IMR-90 (cell line): ENCODE measurements around the gene SRD5A1. TPM values are rescaled to one million over a fixed set of nuclear protein-coding genes. Genes with fewer than 3 reads are reported as not detected.

Experiments used
- ATAC-seq: fragments of 200-7000 bp; cut with Tn5 transposase; 2 replicates; pipeline ENCODE4 v1.9.1; 2020; ENCODE audit warnings: low read depth, mild to moderate bottlenecking, moderate library complexity
- BruUV-seq: library from RNA; stranded (reverse); fragments of 400-500 nt; replicated peaks from 2 replicates; lab custom pipeline; 2021; lab: Mats Ljungman, UMichigan
- CTCF ChIA-PET: fragments of 300-600 bp; formaldehyde crosslinking; extraction: SDS; loops from one replicate; lab custom pipeline; 2021; ENCODE audit warnings: antibody characterized with exemption; lab: Yijun Ruan, JAX
- POLR2A ChIA-PET: fragments of 300-600 bp; sonication (Branson Sonifier 250); formaldehyde crosslinking; loops from one replicate; lab custom pipeline; 2022; ENCODE audit warnings: antibody characterized with exemption; ENCODE audit not compliant: unreplicated experiment; lab: Charles Lee
- DNase-seq: peaks from one replicate; pipeline ENCODE4 v3.0.0; 2013
- H2AFZ ChIP-seq: replicated peaks from 2 replicates; pipeline ENCODE3; 2013; ENCODE audit warnings: low read length, mild to moderate bottlenecking; ENCODE audit not compliant: poor library complexity
- H2AK5ac ChIP-seq: 2 replicates; pipeline ENCODE4 v1.6.1; 2013; ENCODE audit warnings: low read depth, low read length, inconsistent platforms
- H2AK9ac ChIP-seq: replicated peaks from 2 replicates; pipeline ENCODE3; 2013; ENCODE audit warnings: mild to moderate bottlenecking, low read depth, low read length, moderate library complexity; ENCODE audit not compliant: poor library complexity
- H2BK120ac ChIP-seq: 2 replicates; pipeline ENCODE4 v1.6.1; 2013; ENCODE audit warnings: low read depth, low read length, inconsistent platforms
- H2BK15ac ChIP-seq: 3 replicates; pipeline ENCODE4 v1.6.1; 2013; ENCODE audit warnings: low read depth, low read length, inconsistent platforms
- H2BK20ac ChIP-seq: 2 replicates; pipeline ENCODE4 v1.6.1; 2013; ENCODE audit warnings: low read depth, mild to moderate bottlenecking, inconsistent platforms, low read length, moderate library complexity
- H2BK5ac ChIP-seq: 2 replicates; pipeline ENCODE4 v1.6.1; 2013; ENCODE audit warnings: mild to moderate bottlenecking, low read depth, low read length, inconsistent platforms; ENCODE audit not compliant: poor library complexity, severe bottlenecking
- H3K14ac ChIP-seq: replicated peaks from 2 replicates; pipeline ENCODE4 v1.6.1; 2013; ENCODE audit warnings: low read depth, low read length, inconsistent platforms
- H3K18ac ChIP-seq: 2 replicates; pipeline ENCODE4 v1.6.1; 2013; ENCODE audit warnings: low read depth, low read length, control low read depth
- H3K23ac ChIP-seq: 2 replicates; pipeline ENCODE4 v1.6.1; 2013; ENCODE audit warnings: low read depth, low read length, inconsistent platforms
- H3K27ac ChIP-seq: 2 replicates; pipeline ENCODE4 v1.5.1; 2013; ENCODE audit warnings: mild to moderate bottlenecking, control low read depth, low read length; ENCODE audit not compliant: insufficient read depth
- H3K27me3 ChIP-seq: 2 replicates; pipeline ENCODE4 v1.6.1; 2013; ENCODE audit warnings: low read length; ENCODE audit not compliant: control insufficient read depth, insufficient read depth
- H3K36me3 ChIP-seq: 2 replicates; pipeline ENCODE4 v1.6.1; 2013; ENCODE audit warnings: low read length, mixed read lengths; ENCODE audit not compliant: control insufficient read depth, insufficient read depth
- H3K4ac ChIP-seq: 2 replicates; pipeline ENCODE4 v1.6.1; 2013; ENCODE audit warnings: low read depth, low read length, inconsistent platforms
- H3K4me1 ChIP-seq: 2 replicates; pipeline ENCODE4 v1.6.1; 2013; ENCODE audit warnings: low read length, mixed read lengths; ENCODE audit not compliant: control insufficient read depth, insufficient read depth
- H3K4me2 ChIP-seq: 2 replicates; pipeline ENCODE4 v1.6.1; 2013; ENCODE audit warnings: low read depth, mild to moderate bottlenecking, control low read depth, low read length, moderate library complexity
- H3K4me3 ChIP-seq: 2 replicates; pipeline ENCODE4 v1.5.1; 2013; ENCODE audit warnings: low read depth, mild to moderate bottlenecking, control low read depth, low read length, moderate library complexity; ENCODE audit not compliant: insufficient read depth
- H3K56ac ChIP-seq: 2 replicates; pipeline ENCODE4 v1.6.1; 2013; ENCODE audit warnings: low read length, inconsistent platforms; ENCODE audit not compliant: insufficient read depth; ENCODE audit errors: extremely low read depth
- H3K79me1 ChIP-seq, 2 experiments: 2 replicates each; pipeline ENCODE4 v1.6.1; 2013; ENCODE audit warnings: low read length in 2 of 2, inconsistent platforms in 1 of 2, low read depth in 1 of 2
- H3K9ac ChIP-seq: 2 replicates; pipeline ENCODE4 v1.6.1; 2013; ENCODE audit warnings: low read depth, low read length, control low read depth
- H3K9me1 ChIP-seq: 2 replicates; pipeline ENCODE4 v1.6.1; 2013; ENCODE audit warnings: low read length, inconsistent platforms; ENCODE audit not compliant: insufficient read depth
- H3K9me3 ChIP-seq: 2 replicates; pipeline ENCODE4 v1.6.1; 2013; ENCODE audit warnings: low read length; ENCODE audit not compliant: control insufficient read depth, insufficient read depth
- H4K20me1 ChIP-seq: 2 replicates; pipeline ENCODE4 v1.6.1; 2013; ENCODE audit warnings: low read length, inconsistent platforms; ENCODE audit not compliant: insufficient read depth
- H4K5ac ChIP-seq: 2 replicates; pipeline ENCODE4 v1.6.1; 2013; ENCODE audit warnings: mild to moderate bottlenecking, low read depth, low read length, control low read depth
- H4K8ac ChIP-seq, 2 experiments: 2 replicates each; pipeline ENCODE4 v1.6.1; 2013; ENCODE audit warnings: low read depth in 2 of 2, low read length in 2 of 2, control low read depth in 1 of 2, inconsistent platforms in 1 of 2
- H4K91ac ChIP-seq: 2 replicates; pipeline ENCODE4 v1.6.1; 2013; ENCODE audit warnings: low read depth, low read length, inconsistent platforms; ENCODE audit not compliant: insufficient read depth
- BHLHE40 ChIP-seq: fragments of 150-350 bp; IDR thresholded peaks from 2 replicates; pipeline ENCODE4 v1.6.1; 2016; ENCODE audit warnings: mild to moderate bottlenecking, low read depth, low read length
- CHD1 ChIP-seq: IDR thresholded peaks from 2 replicates; pipeline ENCODE4 v1.6.1; 2012; ENCODE audit warnings: low read depth, low read length, improper control_type of control experiment
- FOS ChIP-seq: fragments of 150-350 bp; IDR thresholded peaks from 2 replicates; pipeline ENCODE4 v1.6.1; 2016; ENCODE audit warnings: low read depth, low read length
- MAZ ChIP-seq: IDR thresholded peaks from 2 replicates; pipeline ENCODE4 v1.6.1; 2012; ENCODE audit warnings: low read depth, mild to moderate bottlenecking, low read length, improper control_type of control experiment, moderate library complexity, borderline replicate concordance
- NFE2L2 ChIP-seq: fragments of 150-350 bp; IDR thresholded peaks from 2 replicates; pipeline ENCODE4 v1.6.1; 2016; ENCODE audit warnings: low read depth, mild to moderate bottlenecking, low read length
- POLR2A ChIP-seq: IDR thresholded peaks from 2 replicates; pipeline ENCODE4 v1.6.1; 2012; ENCODE audit warnings: mild to moderate bottlenecking, low read depth, low read length
- RAD21 ChIP-seq: IDR thresholded peaks from 2 replicates; pipeline ENCODE4 v1.6.1; 2012; ENCODE audit warnings: low read length, improper control_type of control experiment
- RCOR1 ChIP-seq: IDR thresholded peaks from 2 replicates; pipeline ENCODE4 v1.6.1; 2012; ENCODE audit warnings: mild to moderate bottlenecking, low read length, improper control_type of control experiment; ENCODE audit not compliant: insufficient replicate concordance
- RFX5 ChIP-seq: IDR thresholded peaks from 2 replicates; pipeline ENCODE4 v1.8.0; 2012; ENCODE audit warnings: low read depth, mild to moderate bottlenecking, low read length, moderate library complexity
- SMC3 ChIP-seq: fragments of 150-350 bp; IDR thresholded peaks from 2 replicates; pipeline ENCODE4 v1.6.1; 2016; ENCODE audit warnings: low read depth, mild to moderate bottlenecking, antibody characterized with exemption, low read length, moderate library complexity
- WGBS, 2 experiments: methylation state at CpG; one replicate each; pipeline versions ENCODE4 v1.1.5 to v1.1.7; 2013; ENCODE audit warnings: missing lambda C conversion rate in 2 of 2; ENCODE audit not compliant: insufficient read length in 1 of 2; ENCODE audit errors: extremely low coverage in 2 of 2; 5-methylcytosine and 5-hydroxymethylcytosine counted together
- dilution Hi-C: fragments of 300-500 bp; cut with HindIII; formaldehyde crosslinking; loops from one replicate; pipeline ENCODE4 v1.14.3; 2018; ENCODE audit warnings: low sequenced_read_pairs; ENCODE audit not compliant: unreplicated experiment
- in situ Hi-C: fragments of 300-500 bp; cut with MboI; formaldehyde crosslinking; loops from 3 replicates; pipeline ENCODE4 v1.14.3; 2019; ENCODE audit warnings: low sequenced_read_pairs, inconsistent platforms, mixed read lengths
- intact Hi-C: fragments of 100-400 bp; cut with micrococcal nuclease; formaldehyde crosslinking; loops from 2 replicates; pipeline ENCODE4 v1.10.0; 2022
- polyA plus RNA-seq, 3 experiments: library from polyadenylated mRNA; depleted of rRNA; stranded (reverse); fragments of >200 nt; gene quantifications; 2 replicates each; pipeline ENCODE4 v1.2.3, GENCODE V29; 2012; ENCODE audit warnings: low replicate concordance in 1 of 3
- total RNA-seq: library from RNA; depleted of rRNA; stranded (reverse); fragments of >200 nt; gene quantifications from 2 replicates; pipeline ENCODE4 v1.2.3, GENCODE V29; 2012
- TF ChIP-seq, protein P1 (sequence below): fragments of 150-350 bp; IDR thresholded peaks from 2 replicates; pipeline ENCODE4 v1.6.1; 2016; ENCODE audit warnings: low read depth, mild to moderate bottlenecking, low read length, moderate library complexity, borderline replicate concordance
- TF ChIP-seq, protein P2 (sequence below): conservative IDR thresholded peaks from 2 replicates; pipeline ENCODE4 v1.5.1; 2012; ENCODE audit warnings: mild to moderate bottlenecking, low read depth, low read length, improper control_type of control experiment

Gene SRD5A1
- total and polyA plus RNA-seq, 2 of the 4 experiments (the other 2 are of a cell fraction) = 6.3 to 18.2 TPM

DNA sequence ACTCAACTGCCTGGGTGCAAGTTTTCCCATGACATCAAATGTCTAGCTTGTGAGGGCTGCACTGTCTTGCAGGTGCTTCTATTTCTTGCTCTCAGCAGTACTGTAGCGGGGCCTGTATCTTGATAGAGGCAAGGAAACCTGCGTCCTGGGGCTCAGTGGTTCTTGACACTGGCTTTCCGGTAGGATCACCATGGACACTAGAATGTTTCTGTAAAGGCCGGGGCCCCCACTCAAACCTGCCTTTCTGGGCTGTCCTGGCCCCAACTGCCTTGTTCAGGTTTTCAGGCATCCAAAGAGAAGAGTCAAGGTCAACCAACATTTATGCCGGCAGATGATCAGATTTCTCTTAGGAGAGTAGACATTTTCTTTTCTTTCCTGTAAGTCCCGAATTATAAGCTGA is 53.3 kb downstream of the SRD5A1 start:
- in situ Hi-C loops = no loop called here
- no peak overlapping the region for H3K56ac ChIP-seq
- no peak overlapping the region for H3K9ac ChIP-seq
- no peak overlapping the region for H3K14ac ChIP-seq
- H4K8ac ChIP-seq = no peak overlapping the region
- intact Hi-C loops = no loop called here
- no peak overlapping the region for H2BK20ac ChIP-seq
- H2AK5ac ChIP-seq = no peak overlapping the region
- H4K5ac ChIP-seq = no peak overlapping the region
- H2BK5ac ChIP-seq = no peak overlapping the region
- ChIA-PET POLR2A (no interaction called here), CTCF (interaction anchor here (0.6 kb wide), 1 partner anchor 27 kb away, joined by 3 read pairs; no protein-coding TSS in a partner anchor)
- H3K4me1 ChIP-seq = no peaks in the 10 kb centered on the region
- TF ChIP-seq, protein P1, sequence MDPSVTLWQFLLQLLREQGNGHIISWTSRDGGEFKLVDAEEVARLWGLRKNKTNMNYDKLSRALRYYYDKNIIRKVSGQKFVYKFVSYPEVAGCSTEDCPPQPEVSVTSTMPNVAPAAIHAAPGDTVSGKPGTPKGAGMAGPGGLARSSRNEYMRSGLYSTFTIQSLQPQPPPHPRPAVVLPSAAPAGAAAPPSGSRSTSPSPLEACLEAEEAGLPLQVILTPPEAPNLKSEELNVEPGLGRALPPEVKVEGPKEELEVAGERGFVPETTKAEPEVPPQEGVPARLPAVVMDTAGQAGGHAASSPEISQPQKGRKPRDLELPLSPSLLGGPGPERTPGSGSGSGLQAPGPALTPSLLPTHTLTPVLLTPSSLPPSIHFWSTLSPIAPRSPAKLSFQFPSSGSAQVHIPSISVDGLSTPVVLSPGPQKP = no peak
- TF ChIP-seq SMC3 = no peak
- TF ChIP-seq BHLHE40 = no peak
- no peak for TF ChIP-seq RAD21
- TF ChIP-seq CHD1 = no peak
- no peak for TF ChIP-seq NFE2L2
- no peak for TF ChIP-seq FOS
- TF ChIP-seq RCOR1 = no peak
- no peak for TF ChIP-seq MAZ
- no peak for TF ChIP-seq POLR2A
- TF ChIP-seq, protein P2, sequence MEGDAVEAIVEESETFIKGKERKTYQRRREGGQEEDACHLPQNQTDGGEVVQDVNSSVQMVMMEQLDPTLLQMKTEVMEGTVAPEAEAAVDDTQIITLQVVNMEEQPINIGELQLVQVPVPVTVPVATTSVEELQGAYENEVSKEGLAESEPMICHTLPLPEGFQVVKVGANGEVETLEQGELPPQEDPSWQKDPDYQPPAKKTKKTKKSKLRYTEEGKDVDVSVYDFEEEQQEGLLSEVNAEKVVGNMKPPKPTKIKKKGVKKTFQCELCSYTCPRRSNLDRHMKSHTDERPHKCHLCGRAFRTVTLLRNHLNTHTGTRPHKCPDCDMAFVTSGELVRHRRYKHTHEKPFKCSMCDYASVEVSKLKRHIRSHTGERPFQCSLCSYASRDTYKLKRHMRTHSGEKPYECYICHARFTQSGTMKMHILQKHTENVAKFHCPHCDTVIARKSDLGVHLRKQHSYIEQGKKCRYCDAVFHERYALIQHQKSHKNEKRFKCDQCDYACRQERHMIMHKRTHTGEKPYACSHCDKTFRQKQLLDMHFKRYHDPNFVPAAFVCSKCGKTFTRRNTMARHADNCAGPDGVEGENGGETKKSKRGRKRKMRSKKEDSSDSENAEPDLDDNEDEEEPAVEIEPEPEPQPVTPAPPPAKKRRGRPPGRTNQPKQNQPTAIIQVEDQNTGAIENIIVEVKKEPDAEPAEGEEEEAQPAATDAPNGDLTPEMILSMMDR = no peak
- TF ChIP-seq RFX5 = no peak
- ATAC-seq (no peak; the same call in 1 of the 2 replicates), DNase-seq (no peak)
- peaks cover 3% of the 10 kb centered on the region; the same call in 1 of the 2 replicates for H3K27me3 ChIP-seq
- no peak overlapping the region for H2AK9ac ChIP-seq
- H4K20me1 ChIP-seq = no peaks in the 10 kb centered on the region
- no peak overlapping the region for H3K4me2 ChIP-seq
- H4K91ac ChIP-seq = no peak overlapping the region
- BruUV-seq = no TSS peak
- WGBS, 2 experiments = 80% methylated on average over 2 of the region's 6 CpGs; no CpG with 5 or more reads in 1 of the 2 experiments
- no peak overlapping the region for H2BK15ac ChIP-seq
- H3K36me3 ChIP-seq = no peaks in the 10 kb centered on the region
- no peak overlapping the region for H3K27ac ChIP-seq
- no peak overlapping the region for H3K23ac ChIP-seq
- dilution Hi-C loops = no loop called here
- H3K18ac ChIP-seq = no peak overlapping the region
- H3K9me3 ChIP-seq = no peaks in the 10 kb centered on the region
- peaks cover 6% of the 10 kb centered on the region for H3K9me1 ChIP-seq
- H3K4me3 ChIP-seq = no peak overlapping the region
- no peak overlapping the region for H2BK120ac ChIP-seq
- H3K4ac ChIP-seq = no peak overlapping the region
- no peaks in the 10 kb centered on the region for H3K79me1 ChIP-seq
- H2AFZ ChIP-seq = no peak overlapping the region
